ENCODE results near the gene DUOX1.

DNA sequence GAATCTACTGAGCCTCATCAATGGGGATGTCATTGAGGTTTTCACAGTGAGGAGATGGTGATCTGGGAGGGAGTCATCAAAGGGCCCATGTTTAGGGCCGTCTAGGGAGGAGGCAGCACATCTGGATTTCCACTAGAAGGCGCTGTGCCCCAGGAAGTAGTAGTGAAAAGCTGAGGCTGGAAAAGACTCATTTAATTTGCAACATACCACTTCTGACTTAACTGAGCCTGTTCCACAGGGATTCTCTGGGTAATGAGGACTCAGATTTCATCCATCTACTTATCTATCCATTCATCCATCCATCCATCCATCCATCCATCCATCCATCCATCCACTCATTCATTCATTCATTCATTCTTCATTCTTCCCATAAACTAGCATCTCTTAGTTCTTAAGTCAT, 75.4 kb downstream of the DUOX1 start:
- TF ChIP-seq YY1 (IDR thresholded peaks at IDR 0.05; ENCODE audit: insufficient read depth, insufficient read length) (no peak), SUZ12 (IDR thresholded peaks at IDR 0.05; ENCODE audit: extremely low read depth, insufficient read depth, insufficient read length) (no peak), ZNF274 (IDR thresholded peaks at IDR 0.05; ENCODE audit: low read depth, low read length) (no peak)
